Activated T-cell treated with anti-CD3 and anti-CD28 coated beads, Interleukin-2, amount 50 U/mL, for 4 hours (primary cell): Measurements from ENCODE around the gene TBC1D3E. TPM values are rescaled to one million over a fixed set of nuclear protein-coding genes. Genes with fewer than 3 reads are reported as not detected.
"Not testable (repeated sequence)": the region's sequence is repeated elsewhere in the genome, so short reads cannot be mapped to it uniquely, and the experiment has no call there.

Experiments
- ATAC-seq, 2 donors: fragments of 200-7000 bp; cut with Tn5 transposase; one replicate each; pipeline ENCODE4 v1.10.0; 2021
- DNase-seq: peaks from one replicate; pipeline ENCODE4 v3.0.0-alpha.2; 2020
- H3K27me3 Mint-ChIP-seq: one replicate; pipeline ENCODE4 v1.8.0; 2021; ENCODE audit warnings: low read depth, mixed read lengths
- H3K36me3 Mint-ChIP-seq: one replicate; pipeline ENCODE4 v1.8.0; 2022; ENCODE audit warnings: mixed read lengths; ENCODE audit not compliant: insufficient read depth
- H3K4me1 Mint-ChIP-seq: one replicate; pipeline ENCODE4 v1.8.0; 2021; ENCODE audit warnings: low read depth, mixed read lengths
- H3K4me3 Mint-ChIP-seq: one replicate; pipeline ENCODE4 v1.8.0; 2021; ENCODE audit warnings: mild to moderate bottlenecking, moderate library complexity, mixed read lengths
- H3K9me3 Mint-ChIP-seq: one replicate; pipeline ENCODE4 v1.8.0; 2021; ENCODE audit warnings: mixed read lengths
- total RNA-seq, 3 donors: library from RNA; stranded (reverse); gene quantifications; one replicate each; pipeline ENCODE4 v1.2.1, GENCODE V29; 2021

TBC1D3E gene
- not detected for total RNA-seq

- not testable (repeated sequence) for H3K4me3 Mint-ChIP-seq, DNase-seq, H3K27me3 Mint-ChIP-seq, ATAC-seq, H3K9me3 Mint-ChIP-seq, H3K36me3 Mint-ChIP-seq, H3K4me1 Mint-ChIP-seq
These were observed at the start of gene TBC1D3E for GRCh38 chr17:38127651-38128050. TSS of gene TBC1D3E (plus strand) at chr17:38127951. CDS start at chr17:38129496, 1,545 bp downstream.

- H3K4me1 Mint-ChIP-seq, H3K27me3 Mint-ChIP-seq, H3K9me3 Mint-ChIP-seq, H3K36me3 Mint-ChIP-seq, H3K4me3 Mint-ChIP-seq, DNase-seq: not testable (repeated sequence)
- peak in 1 of 2 donors; percentile 48 for ATAC-seq
These were observed 40.4 kb upstream of the TBC1D3E start for GRCh38 chr17:38087344-38087743.

- DNase-seq, H3K9me3 Mint-ChIP-seq, ATAC-seq, H3K4me1 Mint-ChIP-seq, H3K4me3 Mint-ChIP-seq, H3K27me3 Mint-ChIP-seq, H3K36me3 Mint-ChIP-seq: not testable (repeated sequence)
These were observed 39.6 kb upstream of the TBC1D3E start for GRCh38 chr17:38088120-38088519.

- not testable (repeated sequence) for H3K9me3 Mint-ChIP-seq, H3K36me3 Mint-ChIP-seq, H3K27me3 Mint-ChIP-seq, H3K4me3 Mint-ChIP-seq, H3K4me1 Mint-ChIP-seq, DNase-seq, ATAC-seq
These were observed 33.6 kb upstream of the TBC1D3E start for GRCh38 chr17:38094059-38094694.

- not testable (repeated sequence) for H3K4me3 Mint-ChIP-seq, H3K4me1 Mint-ChIP-seq, H3K27me3 Mint-ChIP-seq, ATAC-seq, H3K36me3 Mint-ChIP-seq, H3K9me3 Mint-ChIP-seq, DNase-seq
These were observed 28.5 kb upstream of the TBC1D3E start for GRCh38 chr17:38099262-38099661.

- H3K36me3 Mint-ChIP-seq, H3K9me3 Mint-ChIP-seq, H3K4me3 Mint-ChIP-seq, DNase-seq, ATAC-seq, H3K4me1 Mint-ChIP-seq, H3K27me3 Mint-ChIP-seq: not testable (repeated sequence)
These were observed 7.9 kb upstream of the TBC1D3E start for GRCh38 chr17:38119829-38120228.

GRCh38 chr17:38134860-38135259 lies 7.1 kb downstream of the TBC1D3E start:
- not testable (repeated sequence) for H3K4me1 Mint-ChIP-seq, DNase-seq, H3K36me3 Mint-ChIP-seq, H3K9me3 Mint-ChIP-seq, H3K27me3 Mint-ChIP-seq, H3K4me3 Mint-ChIP-seq, ATAC-seq

Other genes with a start within 250 kb of the TBC1D3E start
- not detected for gene TBC1D3K, start 203.5 kb upstream of the TBC1D3E start, total RNA-seq
- gene TBC1D3L, start 138.9 kb upstream of the TBC1D3E start, total RNA-seq = 1 to 10 TPM; 5.0 to 5.6 (median 5.3) TPM
- gene TBC1D3D, start 124.0 kb upstream of the TBC1D3E start, total RNA-seq = under 1 TPM; 0.35 to 0.92 (median 0.53) TPM
- gene TBC1D3C, start 59.3 kb upstream of the TBC1D3E start, total RNA-seq = 1 to 10 TPM in 1 of 3 donors, not detected in 2; 2.0 TPM
- not detected for gene TBC1D3, start 64.6 kb downstream of the TBC1D3E start, total RNA-seq
- gene MRPL45, start 169.2 kb downstream of the TBC1D3E start, total RNA-seq = 10 to 100 TPM; 55.6 to 56.5 (median 55.9) TPM
- under 1 TPM in 2 of 3 donors, not detected in 1; 0.03 TPM for gene GPR179, start 216.0 kb downstream of the TBC1D3E start, total RNA-seq
- gene SOCS7, start 223.9 kb downstream of the TBC1D3E start, total RNA-seq = 10 to 100 TPM; 32.2 to 33.2 (median 32.8) TPM